ENCODE measurements around the gene BCKDK.
"Not testable (repeated sequence)": the region's sequence is repeated elsewhere in the genome, so short reads cannot be mapped to it uniquely, and the experiment has no call there.

BCKDK gene

DNA sequence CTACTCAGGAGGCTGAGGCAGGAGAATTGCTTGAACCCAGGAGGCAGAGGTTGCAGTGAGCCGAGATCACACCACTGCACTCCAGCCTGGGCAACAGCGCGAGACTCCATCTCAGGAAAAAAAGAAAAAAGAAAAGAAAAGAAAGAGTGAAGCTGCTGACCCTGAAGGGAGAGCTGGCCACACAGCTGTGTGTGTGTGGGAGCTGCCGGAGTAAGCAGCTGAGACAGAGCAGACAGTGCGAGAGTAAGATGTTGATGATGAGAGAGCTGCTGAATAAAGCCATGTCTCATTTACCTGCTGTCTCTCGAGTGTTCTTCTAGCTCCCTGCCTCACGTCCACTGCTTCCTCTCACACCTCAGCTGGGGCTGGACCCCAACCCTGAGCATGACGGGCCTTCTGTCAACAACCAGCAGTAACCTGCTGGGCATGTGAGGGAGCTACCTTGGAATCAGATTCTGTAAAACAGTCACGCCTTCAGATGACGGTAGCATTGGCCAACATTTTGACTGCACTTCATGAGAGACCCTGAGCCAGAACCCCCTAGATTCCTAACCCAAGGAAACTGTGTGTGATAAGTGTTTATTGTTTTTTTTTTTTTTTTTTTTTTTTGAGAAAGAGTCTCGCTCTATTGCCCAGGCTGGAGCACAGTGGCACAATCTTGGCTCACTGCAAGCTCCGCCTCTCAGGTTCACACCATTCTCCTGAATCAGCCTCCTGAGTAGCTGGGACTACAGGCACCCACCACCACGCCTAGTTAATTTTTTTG is 7.1 kb upstream of the BCKDK start:
- not testable (repeated sequence) for DNase-seq

DNA sequence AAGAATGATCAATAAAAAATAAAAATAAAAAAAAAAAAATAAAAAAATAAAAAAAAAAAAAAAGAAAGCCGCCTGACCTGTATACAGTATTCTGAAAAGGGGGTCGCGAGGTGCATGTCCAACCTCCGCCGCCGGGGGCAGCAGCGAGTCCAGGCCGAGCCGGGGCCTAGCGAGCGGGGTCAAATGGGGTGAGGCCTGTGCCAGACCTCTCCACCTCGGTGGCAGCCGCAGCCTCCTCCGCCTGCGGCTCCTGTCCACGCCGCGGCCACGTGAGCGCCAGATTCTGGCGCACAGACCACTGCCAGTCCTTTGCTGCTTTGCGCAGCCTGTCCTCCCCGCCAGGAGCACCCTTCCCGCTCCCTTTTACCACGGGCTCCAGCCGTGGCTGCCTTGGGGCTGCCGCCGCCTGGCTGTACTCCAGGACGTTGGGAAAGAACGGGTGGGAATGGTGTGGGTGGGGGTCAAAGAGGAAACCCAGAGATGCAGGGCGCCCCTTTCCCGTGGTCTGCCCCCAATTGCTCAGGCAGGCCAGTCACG is 2.4 kb upstream of the BCKDK start:
- peak; percentile 95 for DNase-seq

DNA sequence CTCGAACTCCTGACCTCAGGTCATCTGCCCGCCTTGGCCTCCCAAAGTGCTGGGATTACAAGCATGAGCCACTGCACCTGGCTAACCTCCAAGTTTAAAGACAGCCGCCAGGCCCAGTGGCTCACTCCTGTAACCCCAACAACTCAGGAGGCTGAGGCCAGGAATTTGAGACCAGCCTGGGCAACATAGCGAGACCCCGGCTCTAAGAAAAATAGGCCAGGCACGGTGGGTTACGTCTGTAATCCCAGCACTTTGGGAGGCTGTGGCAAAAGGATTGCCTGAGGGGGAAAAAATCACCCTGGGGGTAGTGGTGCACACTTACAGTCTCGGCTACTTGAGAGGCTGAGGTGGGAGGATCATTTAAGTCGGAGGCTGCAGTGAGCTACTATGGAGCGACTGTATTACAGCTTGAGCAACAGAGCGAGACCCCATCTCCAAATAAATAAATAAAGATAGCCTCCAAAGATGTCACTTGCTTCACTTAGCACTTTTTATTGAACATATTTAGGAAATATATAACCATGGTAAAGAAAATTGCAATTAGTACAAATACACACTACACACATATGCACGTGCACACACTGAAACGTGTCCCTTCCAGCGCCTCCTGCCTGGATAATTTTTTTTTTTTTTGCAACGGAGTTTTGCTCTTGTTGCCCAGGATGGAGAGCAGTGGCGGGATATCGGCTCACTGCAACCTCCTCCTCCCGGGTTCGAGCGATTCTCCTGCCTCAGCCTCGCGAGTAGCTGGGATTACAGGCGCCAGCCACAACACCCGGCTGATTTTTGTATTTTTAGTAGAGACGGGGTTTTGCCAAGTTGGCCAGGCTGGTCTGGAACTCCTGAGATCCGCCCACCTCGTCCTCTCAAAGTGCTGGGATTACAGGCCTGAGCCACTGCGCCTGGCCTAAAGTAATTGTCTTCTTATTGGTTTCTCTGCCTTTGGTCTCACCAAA is 1.4 kb upstream of the BCKDK start:
- DNase-seq, result no peak

DNA sequence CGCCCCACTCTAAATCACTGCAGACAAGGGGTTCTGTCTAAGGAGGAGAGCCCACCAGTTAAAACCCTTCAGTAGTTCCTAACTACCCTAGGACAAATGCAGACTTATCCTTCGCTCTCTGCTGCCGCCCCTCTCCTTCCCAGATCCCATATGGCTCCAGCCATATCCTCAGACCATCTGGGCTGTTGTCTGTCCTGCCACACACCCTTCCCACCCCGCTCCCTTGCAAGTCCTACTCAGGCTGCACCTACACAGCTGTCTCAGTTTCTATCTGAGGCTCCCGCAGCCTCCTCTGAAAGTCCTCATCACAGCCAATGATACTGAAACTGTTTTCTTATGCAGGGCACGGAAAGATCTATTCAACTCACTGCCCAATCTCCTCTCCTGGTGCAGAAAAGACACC is 720 bp upstream of the BCKDK start:
- no peak for DNase-seq

DNA sequence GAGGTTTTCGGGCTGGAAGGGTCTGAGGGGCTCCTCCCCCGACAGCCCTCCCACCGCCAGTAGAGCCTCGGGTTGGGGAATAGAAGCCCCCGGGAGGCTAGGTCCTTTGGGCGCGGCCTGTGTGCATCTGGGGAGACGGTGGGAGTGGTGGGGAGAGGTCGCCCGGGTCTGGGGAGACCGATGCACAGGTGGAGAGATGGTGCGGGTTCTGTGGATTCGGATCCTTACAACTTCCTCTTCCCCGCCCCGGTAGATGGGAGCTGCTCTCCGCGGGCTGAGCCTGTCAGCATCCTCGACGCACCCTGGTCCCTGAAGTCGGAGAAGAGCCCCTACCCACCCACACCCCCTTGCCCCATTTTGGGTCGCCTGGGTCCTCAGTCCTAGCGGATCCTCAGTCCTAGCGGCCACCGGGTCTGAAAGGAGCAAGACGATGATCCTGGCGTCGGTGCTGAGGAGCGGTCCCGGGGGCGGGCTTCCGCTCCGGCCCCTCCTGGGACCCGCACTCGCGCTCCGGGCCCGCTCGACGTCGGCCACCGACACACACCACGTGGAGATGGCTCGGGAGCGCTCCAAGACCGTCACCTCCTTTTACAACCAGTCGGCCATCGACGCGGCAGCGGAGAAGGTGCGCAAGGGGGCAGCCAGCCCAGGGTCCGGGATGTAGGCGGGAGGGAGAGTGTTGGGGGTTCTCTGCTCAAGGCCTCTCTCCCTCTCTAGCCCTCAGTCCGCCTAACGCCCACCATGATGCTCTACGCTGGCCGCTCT is 790 bp downstream of the BCKDK start:
- DNase-seq, result peak; percentile 31

DNA sequence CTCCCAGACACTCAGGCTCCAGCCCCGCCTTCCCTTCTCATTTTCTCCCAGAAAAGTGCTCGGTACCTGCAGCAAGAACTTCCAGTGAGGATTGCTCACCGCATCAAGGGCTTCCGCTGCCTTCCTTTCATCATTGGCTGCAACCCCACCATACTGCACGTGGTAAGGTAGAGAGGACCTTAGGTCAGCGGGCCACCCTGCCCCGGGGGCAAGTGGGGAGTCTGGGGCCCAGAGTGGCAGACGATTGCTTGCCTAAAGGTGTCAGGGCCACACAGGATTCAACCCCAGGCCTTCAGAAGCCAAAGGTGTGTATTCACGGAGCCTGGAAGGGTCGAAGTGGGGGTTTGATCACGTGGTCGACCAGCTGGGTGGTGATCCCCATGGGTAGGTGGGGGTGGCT is 1.4 kb downstream of the BCKDK start:
- DNase-seq, result no peak

DNA sequence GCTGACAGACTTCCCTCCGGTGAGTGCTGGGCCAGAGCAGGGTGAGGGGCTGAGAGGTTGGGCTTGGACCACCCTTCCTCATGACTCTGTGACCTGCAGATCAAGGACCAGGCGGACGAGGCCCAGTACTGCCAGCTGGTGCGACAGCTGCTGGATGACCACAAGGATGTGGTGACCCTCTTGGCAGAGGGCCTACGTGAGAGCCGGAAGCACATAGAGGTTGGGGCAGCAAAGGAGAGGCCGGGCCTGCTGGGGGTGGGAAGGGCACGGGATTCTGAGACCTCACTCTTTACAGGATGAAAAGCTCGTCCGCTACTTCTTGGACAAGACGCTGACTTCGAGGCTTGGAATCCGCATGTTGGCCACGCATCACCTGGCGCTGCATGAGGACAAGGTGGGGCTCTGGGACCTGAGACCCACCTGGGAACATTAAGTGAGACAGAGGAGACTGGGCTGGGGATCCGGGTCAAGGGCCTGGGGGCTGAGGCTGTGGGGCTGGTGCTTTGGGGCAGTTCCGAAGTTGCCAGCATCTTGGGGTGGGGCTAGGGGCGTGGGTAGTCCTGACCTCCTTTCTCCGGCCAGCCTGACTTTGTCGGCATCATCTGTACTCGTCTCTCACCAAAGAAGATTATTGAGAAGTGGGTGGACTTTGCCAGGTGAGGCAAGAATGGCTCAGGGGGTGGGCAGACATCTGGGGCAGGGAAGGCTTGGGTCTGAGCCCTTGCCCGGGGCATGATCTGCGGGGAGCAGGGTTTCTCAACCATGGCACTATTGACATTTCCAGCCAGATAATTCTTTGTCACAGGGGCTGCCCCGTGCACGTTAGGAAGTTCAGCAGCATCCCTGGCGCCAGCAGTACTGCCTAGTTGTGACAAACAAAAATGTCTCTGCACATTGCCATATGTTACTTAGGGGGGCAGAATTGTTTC is 2.2 kb downstream of the BCKDK start:
- DNase-seq, result no peak

DNA sequence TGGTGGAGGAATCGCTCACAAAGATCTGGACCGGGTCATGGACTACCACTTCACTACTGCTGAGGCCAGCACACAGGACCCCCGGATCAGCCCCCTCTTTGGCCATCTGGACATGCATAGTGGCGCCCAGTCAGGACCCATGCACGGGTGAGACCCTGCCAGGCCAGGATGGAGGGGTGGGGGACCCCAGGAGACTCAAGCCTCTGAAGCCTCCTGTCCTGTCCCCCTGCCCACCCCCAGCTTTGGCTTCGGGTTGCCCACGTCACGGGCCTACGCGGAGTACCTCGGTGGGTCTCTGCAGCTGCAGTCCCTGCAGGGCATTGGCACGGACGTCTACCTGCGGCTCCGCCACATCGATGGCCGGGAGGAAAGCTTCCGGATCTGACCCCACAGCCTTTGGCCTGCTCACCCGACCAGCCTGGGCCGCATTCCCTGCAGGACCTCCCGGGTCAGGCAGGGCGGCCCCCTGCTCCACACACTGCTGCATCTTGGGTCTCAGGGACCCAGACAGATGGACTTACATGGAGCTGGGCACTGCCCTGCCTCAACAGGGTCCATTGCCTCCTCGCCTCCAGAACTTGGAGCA is 3.8 kb downstream of the BCKDK start:
- no peak for DNase-seq

DNA sequence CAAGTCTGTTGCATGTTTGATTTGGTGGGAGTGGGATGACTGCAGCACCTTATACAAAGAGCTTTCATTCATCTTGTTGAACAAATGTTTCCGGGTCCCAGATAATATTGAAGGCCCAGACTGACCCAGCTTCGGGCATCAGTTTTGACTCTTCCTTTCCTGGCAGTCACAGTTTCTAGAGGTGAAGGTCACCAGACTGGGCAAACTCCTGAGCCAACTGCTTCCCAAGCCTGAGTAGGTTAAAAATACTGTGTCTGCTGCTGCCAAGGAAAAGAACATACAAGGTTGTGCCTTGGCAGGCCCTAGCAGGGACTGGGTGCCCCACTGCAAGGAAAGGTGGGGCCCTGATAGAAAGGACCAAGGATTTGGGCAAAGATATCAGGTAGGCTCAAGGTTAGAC is 4.5 kb downstream of the BCKDK start:
- DNase-seq, result no peak

DNA sequence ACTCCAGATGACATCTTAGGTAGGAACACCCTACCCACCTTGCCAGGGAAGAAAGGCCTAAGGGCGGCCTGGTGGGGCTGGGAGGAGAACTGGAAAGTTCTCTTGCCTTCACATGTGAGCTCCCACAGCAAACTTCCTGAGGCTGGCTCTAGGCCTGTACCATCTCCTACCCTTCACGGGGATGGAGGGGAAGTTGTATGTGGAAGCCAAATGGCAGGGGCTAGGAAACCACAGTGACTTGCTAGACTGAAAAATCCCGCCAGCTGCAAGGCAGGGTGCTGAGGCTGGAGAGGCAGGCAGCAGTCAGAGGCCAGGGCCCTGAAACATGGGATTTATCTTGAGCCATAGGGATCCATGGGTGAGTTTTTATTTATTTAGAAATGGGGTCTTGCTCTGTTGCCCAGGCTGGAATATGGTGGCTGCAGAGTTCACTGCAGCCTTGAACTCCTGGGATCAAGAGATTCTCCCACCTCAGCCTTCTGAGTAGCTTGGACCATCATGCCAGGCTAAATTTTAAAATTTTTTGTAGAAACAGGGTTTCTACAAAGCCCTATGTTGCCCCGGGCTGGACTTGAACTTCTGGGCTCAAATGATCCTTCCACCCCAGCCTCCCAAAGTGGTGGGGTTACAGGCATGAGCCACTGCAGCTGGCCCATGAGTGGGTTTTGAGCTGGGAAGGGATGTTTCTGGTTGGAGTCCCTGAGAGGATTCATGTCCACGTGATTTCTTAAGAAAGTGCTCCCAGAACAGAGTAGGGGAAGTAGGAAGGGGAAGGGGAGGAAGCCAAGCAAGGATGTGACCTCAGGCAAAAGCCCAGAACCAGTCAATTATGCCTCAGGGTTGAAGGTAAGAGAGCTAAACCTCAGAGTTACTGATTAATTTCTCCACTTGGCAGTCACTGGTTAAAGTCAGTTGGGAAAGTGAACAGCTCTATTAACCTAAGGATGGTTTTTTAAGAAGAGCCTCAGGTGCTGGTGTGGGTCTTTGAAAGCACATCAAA is 5.2 kb downstream of the BCKDK start:
- DNase-seq, result peak; percentile 83

DNA sequence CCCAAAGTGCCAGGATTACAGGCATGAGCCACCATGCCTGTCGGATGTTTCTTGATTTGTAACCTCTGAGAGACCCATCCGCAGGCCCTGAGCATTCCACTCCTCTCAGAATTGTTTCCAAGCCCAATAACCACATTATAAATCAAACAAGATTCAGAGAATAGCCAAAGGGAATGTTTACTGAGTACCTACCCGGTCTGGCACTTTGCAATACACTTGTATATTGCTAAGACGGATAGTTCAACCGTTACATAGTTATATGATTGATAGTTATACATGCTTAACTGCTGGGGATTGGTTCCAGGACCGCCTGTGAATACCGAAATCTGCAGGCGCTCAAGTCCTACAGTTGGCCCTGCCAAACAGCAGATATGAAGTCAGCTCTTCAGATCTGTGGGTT is 6.3 kb downstream of the BCKDK start:
- no peak for DNase-seq

DNA sequence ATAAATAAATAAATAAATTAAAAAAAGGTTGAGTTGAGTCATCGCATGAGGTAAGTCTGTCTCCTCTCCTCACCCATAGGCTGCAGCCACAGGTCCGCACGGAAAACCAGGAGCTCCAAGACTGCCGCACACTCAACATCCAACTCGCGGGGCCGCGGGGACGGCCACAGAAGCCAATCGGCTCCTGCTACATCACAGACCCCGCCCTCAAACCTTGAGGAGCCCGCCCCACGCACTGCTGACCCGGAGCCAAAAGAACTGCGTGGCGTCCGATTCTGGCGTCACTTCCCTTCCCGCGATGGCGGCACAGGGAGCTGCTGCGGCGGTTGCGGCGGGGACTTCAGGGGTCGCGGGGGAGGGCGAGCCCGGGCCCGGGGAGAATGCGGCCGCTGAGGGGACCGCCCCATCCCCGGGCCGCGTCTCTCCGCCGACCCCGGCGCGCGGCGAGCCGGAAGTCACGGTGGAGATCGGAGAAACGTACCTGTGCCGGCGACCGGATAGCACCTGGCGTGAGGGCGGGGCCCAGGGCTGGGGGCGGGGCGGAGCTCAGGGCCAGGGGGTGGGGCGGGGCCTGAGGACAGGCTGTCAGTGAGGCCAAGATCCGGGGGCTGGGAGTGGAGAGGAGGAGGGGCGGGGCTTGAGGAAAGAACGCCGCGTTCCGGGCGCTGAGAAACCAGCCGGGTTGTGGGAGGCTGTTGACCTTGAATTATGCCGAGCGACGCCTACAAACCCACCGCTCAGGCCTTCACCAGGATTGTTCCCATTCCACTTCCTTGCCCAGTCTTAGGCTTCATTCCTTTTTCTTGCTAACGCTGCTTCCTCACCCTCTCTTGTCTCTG is 9.4 kb downstream of the BCKDK start, which contains the start of gene KAT8:
Gene KAT8 (plus strand): TSS at position 281 of the 839 bp plus-strand sequence. CDS start 18 bp downstream, at position 299.
- DNase-seq, result peak; percentile 100

DNA sequence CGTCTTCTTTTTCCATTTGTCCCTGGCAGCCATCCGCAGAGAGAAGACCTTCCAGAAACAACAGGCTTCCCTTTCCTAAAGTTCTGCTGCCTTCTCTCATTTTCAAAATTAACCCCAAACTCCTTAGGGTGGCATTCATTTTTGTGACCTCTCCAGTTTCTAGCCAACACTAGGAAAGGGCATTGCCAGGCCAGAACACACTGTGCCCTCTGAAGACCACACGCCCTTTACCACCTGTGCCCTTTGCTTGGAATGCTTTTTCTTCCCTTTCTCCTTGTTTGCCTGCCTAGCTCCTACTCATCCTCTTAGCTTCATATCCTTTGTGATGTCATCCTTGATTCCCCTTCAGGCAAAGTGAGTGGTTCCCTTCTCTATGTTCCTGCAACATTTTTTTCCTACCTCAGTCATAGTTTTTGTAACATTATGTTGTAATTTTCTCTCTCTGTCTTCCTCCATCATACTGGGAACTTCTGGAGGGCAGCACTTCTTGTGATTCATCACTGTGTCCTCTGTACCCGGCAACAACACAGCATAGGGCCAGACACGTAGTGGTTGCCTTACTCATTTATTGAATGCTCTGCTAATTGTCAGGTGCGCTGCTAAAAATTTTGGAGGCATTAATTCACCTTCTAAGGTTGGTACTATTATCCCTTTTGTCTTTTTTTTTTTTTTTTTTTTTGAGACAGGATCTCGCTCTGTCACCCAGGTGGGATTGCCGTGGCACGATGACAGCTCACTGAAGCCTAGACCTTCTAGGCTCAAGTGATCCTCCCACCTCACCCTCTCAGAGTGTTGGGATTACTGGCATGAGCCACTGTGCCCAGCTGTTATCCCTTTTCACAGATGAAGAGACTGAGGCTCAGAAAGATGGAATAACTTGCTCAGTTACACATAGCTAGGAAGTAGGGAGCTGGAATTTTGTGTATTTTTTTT is 10.3 kb downstream of the BCKDK start:
- no peak for DNase-seq

DNA sequence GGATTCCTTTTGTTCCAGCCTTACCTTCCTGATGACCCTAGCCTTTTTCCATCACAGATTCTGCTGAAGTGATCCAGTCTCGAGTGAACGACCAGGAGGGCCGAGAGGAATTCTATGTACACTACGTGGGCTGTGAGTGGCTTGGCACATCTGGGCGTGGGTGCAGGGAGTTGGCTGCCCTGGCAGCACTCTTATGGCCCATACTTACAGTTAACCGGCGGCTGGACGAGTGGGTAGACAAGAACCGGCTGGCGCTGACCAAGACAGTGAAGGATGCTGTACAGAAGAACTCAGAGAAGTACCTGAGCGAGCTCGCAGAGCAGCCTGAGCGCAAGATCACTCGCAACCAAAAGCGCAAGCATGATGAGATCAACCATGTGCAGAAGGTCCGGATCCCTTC is 11.9 kb downstream of the BCKDK start:
- DNase-seq, result no peak

DNA sequence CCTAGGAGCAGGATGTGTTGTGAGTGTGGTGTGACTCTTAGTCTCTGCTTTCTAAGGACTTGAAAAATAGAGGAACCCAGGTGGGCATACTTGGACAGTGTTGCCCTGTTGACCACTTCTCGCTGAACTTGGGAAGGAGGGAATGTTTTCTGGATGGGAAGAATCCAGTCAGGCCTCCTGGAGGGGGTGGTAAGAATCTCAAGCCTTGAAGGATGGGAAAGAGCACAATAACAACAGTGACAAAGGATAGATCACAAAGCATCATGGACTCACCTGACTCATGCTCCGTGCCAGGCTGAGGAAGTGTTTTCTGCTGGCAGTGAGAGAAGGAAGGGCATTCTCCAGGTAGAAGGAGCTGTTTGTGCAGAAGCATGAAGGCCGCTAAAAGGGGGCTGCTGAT is 17.7 kb downstream of the BCKDK start:
- DNase-seq, result no peak

DNA sequence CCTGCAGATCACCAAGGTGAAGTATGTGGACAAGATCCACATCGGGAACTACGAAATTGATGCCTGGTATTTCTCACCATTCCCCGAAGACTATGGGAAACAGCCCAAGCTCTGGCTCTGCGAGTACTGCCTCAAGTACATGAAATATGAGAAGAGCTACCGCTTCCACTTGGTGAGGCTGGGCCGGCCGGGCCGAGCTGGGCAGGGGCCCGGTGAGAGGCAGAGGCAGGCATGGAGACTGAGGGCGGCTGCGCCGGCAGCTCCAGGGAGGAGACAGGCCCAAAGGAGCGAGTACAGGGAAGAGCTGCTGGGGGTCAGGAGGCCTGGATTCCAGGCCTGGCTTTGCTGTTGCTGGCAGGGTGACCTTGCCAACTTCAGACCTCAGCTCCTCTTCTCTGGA is 19.0 kb downstream of the BCKDK start:
- DNase-seq, result no peak

DNA sequence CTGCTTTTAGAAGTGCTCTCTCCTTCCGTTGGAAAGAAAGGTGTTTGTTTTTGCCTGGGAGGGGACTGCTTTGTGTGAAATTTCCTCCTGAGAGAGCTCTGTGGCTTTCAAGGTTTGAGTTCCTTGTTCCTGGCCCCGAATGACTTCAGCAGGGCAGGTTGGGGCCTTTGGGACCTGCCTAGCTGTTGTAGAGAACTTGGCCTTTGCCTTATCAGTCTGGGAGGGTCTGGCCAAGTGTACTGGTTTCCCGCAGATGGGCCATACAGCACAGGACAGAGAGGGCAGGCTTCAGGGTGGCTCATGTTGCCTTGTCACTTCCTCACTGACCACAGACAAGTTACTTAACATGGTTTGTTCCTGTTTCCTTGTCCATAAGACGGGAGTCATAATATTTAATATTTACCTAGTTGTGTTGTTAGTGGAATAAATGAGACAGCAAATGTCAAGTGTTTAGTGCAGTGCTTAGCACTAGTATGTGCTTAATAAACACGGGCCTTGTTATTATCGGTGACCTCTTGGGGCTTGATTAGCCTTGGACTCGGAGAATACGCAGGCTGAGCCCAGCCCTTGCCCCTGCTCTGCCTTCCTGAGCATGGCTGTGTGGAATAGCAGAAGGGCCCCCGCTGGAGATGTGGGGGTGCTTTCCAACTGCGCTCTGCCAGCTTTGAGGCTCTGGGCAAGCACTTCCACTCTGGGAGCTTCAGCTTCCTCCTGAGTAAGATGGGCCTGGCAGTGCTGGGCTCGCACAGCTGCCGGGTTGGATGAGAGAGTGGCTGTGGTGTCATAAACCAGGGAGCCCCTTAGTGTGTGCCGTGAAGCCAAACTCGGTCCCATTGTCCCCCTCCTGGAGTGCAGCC is 20.8 kb downstream of the BCKDK start:
- peak; percentile 98 for DNase-seq

Measured in hematopoietic multipotent progenitor cell treated with erythropoietin and hydrocortisone succinate and interleukin-3 and kit ligand, for 4 days (in vitro differentiated cells).